Measurements from ENCODE around the gene DIMT1.

Gene DIMT1

DNA sequence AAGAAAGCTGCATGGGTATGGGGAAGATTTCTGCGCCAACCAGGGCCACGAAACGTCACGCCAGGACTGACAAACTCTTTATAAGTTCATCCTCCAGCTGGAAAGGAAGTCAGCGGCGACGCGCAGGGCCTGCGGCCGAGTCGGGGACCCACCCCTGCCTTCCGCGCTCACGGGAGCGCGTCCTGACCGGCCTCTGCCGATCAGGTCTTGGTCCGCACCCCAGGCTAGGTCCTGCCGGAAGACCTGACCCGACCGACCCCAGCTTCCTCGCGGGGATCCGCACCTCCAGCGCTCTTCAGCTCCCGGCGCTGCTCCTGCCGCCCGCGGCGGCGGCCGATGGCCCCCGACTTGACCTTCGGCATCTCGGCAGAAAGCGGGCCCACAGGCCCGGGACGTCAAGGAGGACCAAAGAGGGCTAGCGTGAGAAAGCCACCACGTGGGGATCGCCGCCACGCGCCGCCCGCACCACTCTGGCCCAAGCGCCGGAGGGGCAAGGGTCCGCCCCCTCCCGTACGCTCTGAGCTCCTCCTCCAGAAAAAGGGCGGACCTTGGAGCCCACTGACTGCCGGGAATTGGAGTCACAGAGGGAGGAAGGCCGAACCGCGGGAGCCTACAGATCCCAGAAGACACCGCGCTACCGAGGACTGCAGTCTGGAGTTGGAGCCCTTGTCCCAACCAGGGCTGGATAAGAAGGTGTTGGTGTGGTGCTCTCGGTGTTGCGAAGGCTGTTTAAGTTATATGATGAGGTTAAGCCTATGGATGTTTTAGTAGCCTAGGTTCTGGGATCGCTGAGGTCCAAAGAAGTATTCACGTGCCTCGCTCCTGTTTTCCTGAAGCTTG lies at the start of gene DIMT1:
TSS of gene DIMT1 (minus strand) at position 495 of the 840 bp plus-strand sequence. CDS start at position 362, 133 bp downstream.
- peak; percentile 98 for DNase-seq

DNA sequence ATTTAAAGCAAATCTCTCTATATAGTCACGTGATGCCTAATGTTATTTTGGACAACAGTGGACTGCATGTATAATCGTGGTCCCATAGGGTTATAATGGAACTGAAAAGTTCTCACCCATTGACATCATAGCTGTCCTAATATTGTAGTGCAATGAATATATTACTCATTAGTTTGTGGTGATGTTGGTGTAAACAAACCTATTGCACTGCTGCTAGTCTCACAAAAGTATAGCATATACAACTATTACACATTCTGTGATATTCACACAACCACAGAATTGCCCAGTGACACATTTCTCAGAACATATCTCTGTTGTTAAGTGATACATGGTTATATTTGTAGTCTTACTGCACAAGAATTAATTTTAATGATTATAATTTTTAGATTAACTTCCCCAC lies 46.6 kb upstream of the DIMT1 start:
- no peak for DNase-seq

DNA sequence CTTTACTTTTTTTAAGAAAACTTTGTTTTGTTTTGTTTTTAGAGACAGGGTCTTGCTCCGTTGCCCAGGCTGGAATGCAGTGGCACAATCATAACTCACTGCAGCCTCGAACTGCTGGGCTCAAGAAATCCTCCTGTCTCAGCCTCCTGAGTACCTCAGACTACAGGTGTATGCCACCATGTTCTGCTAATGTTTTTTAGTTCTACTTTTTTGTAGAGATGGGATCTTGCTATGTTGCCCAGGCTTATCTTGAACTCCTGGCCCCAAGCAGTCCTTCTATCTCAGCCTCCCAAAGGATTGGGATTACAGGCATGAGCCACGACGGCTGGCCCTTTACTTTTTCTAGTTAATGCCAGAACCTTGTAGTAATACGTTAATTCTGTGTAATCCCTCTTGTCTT lies 44.8 kb upstream of the DIMT1 start:
- DNase-seq, result no peak

DNA sequence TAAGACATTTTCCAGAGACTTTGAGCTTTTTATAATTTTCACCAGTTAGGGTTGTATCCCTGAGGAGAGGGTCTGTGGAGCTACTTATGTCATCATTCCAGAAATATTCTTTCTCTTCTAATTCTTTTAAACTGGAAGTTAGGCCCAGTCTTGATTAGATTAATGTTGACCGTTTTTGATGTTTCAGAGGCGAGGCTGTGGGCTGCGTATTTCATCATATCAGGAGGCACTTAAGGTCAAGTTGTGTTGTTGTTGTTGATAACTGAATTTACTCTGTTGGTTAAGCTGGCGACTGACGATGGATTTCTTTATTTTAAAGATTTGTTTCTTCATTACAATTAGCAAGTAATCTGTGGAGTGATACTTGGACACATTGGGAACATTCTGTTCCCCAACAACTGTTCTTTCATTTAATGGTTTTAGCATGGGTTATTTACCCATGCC lies 28.9 kb upstream of the DIMT1 start:
- DNase-seq, result no peak

DNA sequence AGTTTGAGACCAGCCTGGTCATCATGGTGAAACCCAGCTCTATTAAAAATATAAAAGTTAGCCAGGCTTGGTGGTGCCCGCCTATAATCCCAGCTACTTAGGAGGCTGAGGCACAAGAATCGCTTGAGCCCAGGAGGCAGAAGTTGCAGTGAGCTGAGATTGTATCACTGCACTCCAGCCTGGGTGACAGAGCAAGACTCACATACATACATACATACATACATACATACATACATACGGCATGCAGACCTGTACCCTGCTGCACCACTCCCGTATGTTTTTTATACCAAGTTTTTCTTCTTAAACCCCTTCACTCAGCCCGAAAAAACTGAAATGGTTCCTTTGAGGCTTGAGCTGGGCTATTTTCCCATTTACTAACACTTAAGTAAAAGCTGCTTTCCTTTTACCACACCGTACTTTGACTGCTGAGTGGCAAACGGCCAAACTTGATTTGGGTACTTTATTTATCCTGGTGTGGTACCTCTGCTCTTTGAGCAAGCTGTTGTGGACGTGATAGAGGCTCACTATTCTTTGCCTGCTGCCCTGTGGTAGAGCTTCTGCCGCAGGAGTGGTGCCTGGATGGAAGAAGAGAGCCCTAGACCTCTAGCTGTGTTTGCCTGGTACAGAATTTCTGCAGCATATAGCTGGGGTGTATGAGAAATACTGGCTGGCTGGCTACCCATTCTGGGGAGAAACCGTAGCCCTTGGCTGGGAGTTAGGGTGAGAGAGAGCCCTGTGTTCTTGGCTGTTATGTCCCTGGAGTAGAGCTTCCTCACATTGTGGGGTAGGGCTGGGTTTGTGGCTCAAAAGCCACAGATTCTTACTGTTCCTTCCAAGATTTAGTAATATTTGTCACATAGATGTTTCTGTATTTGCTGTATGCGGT lies 28.3 kb upstream of the DIMT1 start:
- DNase-seq, result no peak

DNA sequence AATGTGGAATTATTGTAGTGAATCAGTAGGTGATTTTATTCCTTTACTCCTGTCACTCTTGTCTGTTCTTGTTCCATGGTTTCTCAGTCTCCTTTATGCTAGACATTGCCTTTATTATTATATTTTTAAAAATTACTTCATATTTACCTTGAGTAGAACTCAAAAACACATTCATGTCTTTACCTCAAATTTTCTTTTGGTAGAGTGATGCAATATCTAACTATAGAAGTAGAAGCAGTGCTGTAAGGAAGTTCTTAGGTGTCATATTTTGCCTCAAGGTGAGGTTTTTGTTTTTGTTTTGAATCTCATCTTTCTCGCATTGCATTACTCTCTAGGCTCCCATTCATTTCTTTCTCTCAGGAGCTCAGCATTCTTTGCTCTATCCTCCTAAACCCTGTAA lies 21.1 kb upstream of the DIMT1 start:
- no peak for DNase-seq

DNA sequence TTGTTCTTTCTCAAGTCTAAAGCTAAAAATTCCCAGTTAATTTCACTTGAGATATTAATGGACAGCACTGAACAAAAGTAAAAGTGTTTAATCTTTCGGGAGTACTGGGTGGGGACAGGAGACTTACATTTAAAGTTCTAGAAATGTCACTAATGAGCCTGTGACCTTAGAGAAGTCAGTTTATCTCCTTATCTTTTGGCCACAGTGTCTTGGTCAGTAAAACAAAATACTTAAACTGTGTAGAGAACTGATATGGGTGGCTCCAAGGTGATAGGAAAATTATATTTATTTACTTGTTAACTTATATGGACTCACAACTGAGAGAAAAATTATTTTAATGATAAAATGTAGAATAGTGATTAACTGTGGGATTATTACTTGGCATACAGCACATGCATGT lies 17.7 kb upstream of the DIMT1 start:
- no peak for DNase-seq

DNA sequence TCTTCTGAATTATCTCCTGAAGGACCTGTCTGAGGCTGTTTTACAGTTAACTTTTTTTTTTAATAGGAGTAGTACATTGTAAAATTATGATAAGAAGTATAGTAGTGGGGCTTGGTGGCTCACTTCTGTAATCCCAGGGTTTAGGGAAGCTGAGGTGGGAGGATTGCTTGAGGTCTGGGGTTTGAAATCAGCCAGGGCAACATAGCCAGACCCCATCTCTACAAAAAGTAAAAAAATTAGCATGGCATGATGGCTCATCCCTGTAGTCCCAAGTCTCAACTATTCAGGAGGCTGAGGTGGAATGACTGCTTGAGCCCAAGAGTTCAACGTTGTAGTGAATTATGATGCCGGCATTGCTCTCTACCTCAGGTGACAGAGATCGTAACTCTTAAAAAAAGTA lies 15.9 kb upstream of the DIMT1 start:
- no peak for DNase-seq

DNA sequence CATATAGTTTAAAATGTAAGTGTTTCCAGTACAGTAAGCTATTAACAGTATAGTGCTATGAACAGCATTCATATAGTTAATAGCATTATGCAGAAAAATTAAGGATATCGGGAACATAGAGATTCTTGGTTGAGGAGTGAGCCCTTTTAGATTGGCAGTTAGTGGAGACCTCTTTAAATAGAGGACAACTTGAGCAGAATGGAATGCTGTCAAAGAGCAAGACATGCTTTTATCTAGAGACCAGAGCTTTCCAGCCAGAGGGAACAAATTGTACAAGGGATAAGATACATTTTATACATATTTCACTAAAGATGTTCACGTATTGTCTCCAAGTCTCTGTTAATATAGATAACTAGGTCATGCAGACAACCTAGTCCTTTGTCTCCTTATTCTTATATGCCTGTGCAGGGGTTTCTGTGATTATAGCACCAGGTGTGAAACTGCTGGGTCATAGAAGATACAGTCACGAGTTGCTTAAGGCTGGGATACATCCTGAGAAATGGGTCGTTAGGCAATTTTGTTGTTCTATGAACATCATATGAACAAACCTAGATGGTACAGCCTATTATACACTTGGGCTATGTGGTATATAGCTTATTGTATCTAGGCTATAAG lies 14.9 kb upstream of the DIMT1 start:
- DNase-seq, result no peak

DNA sequence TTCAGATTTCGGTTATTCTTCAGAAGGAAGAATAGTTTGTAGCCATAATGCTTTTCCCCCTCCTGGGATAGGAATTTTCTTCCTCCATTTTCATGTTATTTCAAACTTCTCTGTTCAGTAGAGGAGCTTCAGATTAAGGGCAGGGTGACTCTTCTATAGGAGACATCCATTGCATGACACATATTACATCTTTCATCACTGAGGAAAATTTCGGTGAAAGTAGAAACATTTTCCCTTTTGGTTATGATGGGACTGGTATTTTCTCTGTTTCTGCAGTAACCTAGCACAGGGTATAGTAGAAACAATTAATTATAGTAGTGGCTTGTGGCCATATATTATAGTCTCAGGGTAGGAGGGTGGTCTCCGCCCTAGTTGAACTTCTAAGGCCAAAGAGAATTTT lies 10.0 kb upstream of the DIMT1 start:
- no peak for DNase-seq

DNA sequence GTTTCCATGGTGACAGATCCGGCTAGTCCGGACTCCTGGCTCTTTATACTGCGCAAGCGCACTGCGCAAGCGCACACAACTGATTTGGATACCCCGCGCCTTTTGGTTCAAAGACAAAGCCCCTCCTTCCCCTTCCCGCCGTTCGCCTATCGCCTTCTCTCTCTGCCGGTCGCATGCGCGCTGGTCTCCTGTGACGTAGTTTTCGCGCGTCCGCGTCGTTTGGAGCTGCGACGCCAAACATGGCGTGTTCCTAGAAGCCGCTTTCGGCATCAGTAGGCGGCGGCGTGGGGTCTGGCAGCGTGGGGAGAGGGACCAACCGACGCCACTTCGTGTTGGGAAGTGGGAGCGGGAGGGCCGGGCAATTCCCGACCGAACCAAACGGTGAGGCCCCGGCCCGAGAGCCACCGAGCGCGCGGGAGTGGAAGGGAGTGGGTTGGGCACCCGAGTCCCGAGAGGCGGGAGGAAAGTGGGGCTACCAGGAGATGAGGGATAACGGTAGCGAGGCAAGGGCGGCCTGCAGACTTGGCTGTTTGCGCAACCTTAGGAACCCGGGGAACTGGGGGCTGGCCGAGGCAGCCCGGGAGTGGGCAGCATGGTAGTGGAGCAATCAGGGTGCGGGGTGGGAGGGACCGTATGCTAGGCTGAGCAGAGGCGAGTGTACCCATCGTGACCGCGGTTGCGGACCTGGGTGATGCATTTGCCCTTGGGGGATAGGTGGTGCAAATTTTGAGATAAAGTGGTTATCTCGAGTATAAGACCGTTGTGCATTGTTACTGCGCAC lies 9.0 kb upstream of the DIMT1 start, which contains the start of gene IPO11:
TSS of gene IPO11 (plus strand) at position 215 of the 781 bp plus-strand sequence. CDS start 24,517 bp downstream, outside the sequence.
- peak; percentile 100 for DNase-seq

DNA sequence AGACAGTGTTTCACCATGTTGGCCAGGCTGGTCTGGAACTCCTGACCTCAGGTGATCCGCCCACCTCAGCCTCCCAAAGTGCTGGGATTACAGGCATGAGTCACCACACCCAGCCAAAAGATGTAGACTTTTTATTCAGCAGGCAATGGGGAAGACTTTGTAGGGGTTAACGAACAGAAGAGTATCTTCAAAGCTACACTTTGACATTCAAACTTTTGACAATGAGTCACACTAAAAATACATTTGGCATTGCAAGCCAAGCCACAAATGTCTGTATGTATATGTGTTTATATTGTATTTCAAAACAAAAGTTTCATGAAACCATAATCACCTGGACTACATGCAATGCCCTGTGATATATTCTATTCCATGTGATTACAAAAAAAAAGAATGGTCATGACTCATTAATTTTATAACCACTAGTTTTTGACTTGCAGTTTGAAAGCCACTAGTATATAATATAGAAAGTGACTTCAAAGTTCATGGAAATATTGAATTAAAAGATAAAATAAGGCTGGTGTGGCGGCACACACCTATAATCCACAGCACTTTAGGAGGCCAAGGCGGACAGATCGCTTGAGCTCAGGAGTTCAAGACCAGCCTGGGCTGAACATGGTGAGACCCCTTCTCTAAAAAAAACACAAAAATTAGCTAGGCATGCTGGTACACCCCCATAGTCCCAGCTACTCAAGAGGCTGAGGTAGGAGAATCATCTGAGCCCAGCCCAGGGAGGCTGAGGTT lies 8.3 kb downstream of the DIMT1 start:
- peak; percentile 28 for DNase-seq

DNA sequence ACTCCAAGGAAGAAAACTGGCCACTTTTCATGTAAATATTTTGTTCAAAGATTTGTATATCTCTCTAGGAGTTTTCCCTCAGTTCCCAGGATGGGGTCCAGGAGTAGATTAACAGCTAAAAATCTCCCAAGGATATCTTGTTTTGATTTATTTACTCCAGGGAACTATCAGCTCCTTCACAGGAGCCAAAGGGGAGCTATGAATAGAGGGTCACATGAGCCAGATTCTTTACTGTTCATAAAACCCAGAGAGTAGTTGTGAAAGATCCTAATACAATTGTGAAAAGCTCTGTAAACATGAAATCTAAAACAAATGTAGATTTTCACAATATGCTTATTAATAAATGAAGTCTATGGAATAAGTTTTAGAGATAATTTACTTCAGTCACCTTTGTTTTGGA lies 16.9 kb downstream of the DIMT1 start:
- no peak for DNase-seq

DNA sequence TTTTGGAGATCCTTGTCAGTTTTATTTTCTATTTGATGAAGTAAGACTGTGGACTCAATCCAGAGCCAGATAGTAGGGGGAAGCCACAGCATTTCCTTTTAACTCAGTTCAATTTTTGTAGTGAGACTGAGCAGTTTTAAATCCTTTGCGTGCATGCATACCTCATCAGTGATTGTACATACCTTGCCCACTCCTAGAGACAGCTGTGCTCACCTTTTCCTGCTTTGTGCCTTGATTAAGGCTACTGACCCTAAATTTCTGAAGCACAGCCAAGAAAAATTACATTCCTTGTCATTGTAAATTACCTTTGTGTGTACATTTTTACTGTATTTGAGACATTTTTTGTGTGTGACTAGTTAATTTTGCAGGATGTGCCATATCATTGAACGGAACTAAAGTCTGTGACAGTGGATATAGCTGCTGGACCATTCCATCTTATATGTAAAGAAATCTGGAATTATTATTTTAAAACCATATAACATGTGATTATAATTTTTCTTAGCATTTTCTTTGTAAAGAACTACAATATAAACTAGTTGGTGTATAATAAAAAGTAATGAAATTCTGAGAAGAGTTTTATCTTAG lies 17.8 kb downstream of the DIMT1 start:
- no peak for DNase-seq

DNA sequence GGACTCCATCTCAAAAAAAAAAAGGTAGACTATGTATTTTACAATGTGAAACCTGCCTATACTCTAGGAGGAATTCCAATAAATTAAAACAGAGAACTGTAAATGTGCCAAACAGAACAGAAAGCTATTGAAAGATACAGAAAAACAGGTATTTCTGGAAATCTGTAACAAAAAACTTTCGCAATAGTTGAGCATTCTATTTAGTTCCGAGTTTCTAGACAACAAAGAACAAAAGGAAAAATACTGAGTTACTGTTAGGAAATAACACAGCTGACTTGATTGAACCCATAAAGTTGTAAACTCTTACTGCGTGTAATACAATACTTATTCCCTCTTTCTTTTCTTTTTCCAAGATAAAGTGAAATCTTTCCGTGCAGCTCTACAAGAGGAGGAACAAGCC lies 18.6 kb downstream of the DIMT1 start:
- DNase-seq, result no peak

DNA sequence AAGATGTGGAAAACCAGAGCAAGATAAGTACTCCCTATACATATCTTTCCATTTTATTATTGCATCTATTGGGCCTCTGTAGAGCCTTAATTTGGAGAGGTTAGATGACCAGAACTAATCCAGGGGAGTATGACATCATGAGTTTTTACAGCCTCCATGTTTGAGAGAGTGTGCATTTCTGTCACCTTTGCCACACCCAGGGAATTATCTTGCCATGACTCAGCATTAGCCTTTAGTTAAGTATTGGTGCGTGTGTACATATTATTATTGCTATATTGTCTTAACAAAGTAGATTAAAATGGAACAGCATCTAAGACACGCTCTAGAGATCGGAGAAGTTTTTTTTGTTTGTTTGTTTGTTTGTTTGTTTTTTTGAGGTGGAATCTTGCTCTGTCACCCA lies 27.6 kb downstream of the DIMT1 start:
- DNase-seq, result peak; percentile 42

DNA sequence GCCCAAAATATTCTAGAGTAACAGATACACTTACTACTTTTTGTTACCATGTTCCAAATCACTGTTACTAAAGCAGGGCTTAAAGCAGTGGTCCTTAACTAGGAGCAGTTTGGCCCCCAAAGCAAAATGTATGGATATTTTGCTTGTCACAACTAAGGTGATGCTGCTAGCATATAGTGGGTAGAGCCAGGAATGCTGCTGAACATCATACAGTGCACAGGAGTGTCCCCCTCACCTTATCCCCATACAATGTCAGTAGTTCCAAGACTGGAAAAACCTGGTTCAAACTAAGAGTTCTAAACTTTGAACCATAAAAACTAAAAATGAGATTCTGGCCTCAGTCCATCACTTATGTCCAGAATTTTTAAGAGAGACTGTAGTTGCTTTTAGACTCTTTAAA lies 28.1 kb downstream of the DIMT1 start:
- no peak for DNase-seq

DNA sequence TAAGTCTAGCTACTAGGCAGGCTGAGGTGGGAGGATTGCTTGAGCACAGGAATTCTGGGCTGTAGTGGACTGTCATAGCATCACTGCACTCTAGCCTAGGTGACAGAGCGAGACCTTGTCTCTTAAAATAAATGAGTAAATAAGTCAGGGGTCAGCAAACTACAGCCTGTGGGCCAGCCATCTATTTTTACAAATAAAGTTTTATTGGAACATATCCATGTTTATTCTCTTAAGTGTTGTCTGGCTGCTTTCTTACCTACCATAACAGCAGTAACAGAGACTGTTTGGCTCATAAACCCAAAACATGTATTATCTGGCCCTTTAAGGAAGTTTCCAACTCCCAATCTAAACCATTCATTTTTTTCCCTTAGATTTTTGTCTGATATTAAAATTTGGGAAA lies 29.6 kb downstream of the DIMT1 start:
- DNase-seq, result no peak

DNA sequence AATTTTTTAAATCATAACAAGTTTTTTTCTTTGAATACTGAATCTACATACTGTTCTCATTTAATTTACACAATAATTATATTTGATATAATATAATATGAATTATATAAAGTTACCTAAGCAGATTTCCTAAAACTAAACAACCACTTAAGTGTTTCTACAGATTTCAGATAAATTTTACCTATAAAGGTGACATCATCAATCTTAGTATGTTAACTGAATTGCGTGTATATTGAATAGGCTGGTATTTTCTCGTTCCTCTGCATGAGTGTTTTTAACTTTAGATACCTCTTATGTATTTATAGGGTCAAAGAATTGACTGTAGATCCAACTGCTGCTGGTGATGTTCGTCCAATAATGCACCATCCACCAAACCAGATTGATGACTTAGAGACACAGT lies 30.3 kb downstream of the DIMT1 start:
- DNase-seq, result no peak

DNA sequence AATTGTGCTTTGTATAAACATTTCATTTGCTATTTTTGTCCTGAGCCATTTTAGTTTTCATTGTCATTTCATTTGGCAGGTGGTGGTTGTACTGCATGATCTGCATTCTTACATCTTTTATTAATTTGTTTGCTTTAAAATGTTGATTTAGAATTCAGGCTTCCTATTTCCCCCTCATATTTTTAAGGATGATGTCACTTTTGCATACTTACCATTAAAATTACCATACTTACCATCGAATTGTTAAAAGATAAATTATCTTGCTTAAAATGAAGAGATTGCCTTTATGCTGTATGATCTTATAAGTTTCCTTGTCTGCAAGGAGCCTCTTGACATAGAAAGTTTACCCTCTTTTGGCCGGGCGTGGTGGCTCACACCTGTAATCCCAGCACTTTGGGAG lies 31.1 kb downstream of the DIMT1 start:
- DNase-seq, result no peak

DNA sequence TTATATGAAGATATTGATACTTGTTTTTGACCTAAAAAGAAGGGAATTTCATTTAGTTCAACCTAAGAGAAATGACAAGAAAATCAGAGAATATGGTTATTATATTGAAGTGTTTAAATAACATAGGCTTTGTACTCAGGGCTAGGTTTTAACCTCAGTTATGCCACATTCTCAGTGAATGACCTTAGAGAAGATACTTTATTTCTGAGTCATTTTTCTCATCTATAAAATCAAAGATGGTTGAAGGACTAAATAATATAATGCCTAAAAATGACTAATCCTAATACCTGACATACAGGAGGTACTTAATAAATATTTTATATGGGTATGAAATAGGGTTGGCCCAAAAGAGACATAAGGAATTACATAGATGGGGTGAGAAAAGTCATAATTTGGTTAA lies 32.3 kb downstream of the DIMT1 start:
- peak; percentile 38 for DNase-seq

Data from EL (cell line).